Right kidney (tissue), 9 donors: ENCODE measurements around the gene UQCC2.

ENCODE experiments used
- DNase-seq: peaks from one replicate; pipeline ENCODE4 v3.0.0-alpha.2; 2016
- long read RNA-seq, 8 donors: transcript quantifications; one replicate each; lab custom pipeline, GENCODE V29; 2026

The UQCC2 gene
- long read RNA-seq, donor 1, full-length matches to known transcripts = 131 of 136 reads
- long read RNA-seq, donor 1, partial matches to known transcripts = 5 of 136 reads
- long read RNA-seq, donor 1, other reads (novel, unspliced or antisense) = 0 of 136 reads
- long read RNA-seq, donor 2, full-length matches to known transcripts = 62 of 62 reads
- long read RNA-seq, donor 2, partial matches to known transcripts = 0 of 62 reads
- long read RNA-seq, donor 2, other reads (novel, unspliced or antisense) = 0 of 62 reads
- long read RNA-seq, donor 3, full-length matches to known transcripts = 41 of 41 reads
- long read RNA-seq, donor 3, partial matches to known transcripts = 0 of 41 reads
- long read RNA-seq, donor 3, other reads (novel, unspliced or antisense) = 0 of 41 reads
- long read RNA-seq, donor 4, full-length matches to known transcripts = 77 of 77 reads
- long read RNA-seq, donor 4, partial matches to known transcripts = 0 of 77 reads
- long read RNA-seq, donor 4, other reads (novel, unspliced or antisense) = 0 of 77 reads
- long read RNA-seq, donor 5, full-length matches to known transcripts = 88 of 88 reads
- long read RNA-seq, donor 5, partial matches to known transcripts = 0 of 88 reads
- long read RNA-seq, donor 5, other reads (novel, unspliced or antisense) = 0 of 88 reads
- long read RNA-seq, donor 6, full-length matches to known transcripts = 86 of 86 reads
- long read RNA-seq, donor 6, partial matches to known transcripts = 0 of 86 reads
- long read RNA-seq, donor 6, other reads (novel, unspliced or antisense) = 0 of 86 reads
- long read RNA-seq, donor 7, full-length matches to known transcripts = 117 of 117 reads
- long read RNA-seq, donor 7, partial matches to known transcripts = 0 of 117 reads
- long read RNA-seq, donor 7, other reads (novel, unspliced or antisense) = 0 of 117 reads
- long read RNA-seq, donor 8, full-length matches to known transcripts = 65 of 65 reads
- long read RNA-seq, donor 8, partial matches to known transcripts = 0 of 65 reads
- long read RNA-seq, donor 8, other reads (novel, unspliced or antisense) = 0 of 65 reads

- peak; percentile 97 for DNase-seq
Observed at GRCh38 chr6:33711140-33712129, at the start of gene UQCC2. Gene UQCC2, minus strand, starts transcription at chr6:33711700. Its CDS starts 14 bp downstream, at chr6:33711686.

DNA sequence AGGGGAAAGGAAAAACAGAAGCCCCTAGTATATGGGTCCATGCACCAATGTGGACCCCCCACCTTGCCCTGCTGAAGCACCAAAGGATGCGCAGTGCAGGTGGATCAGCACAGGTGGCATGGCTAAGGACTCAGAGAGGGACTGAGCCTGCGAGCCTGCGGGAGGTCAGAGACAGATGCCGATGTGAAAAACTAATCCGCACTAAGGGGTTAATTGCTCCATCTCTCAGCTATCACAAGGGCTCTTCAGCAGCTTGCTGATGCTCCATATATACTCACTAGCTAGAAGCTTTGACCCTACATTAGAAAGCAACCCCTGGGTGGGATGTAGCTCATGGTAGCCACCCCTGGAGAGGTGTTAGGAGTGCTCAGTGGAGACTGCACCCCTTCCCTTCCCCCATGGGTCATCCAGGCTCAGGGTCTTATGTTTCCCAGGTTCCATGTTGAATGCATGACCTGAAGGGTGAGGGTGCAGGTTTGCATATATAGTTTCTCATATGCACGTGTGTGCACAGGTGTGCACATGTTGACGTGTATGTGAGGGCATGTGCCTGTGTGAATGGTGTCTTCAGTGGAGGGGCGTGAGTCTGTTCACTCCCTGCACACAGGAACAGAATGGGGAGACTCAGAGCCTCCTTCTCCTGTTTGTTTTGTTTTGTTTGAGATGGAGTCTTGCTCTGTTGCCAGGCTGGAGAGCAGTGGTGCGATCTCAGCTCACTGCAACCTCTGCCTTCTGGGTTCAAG is 48.6 kb upstream of the UQCC2 start:
- no peak for DNase-seq

GRCh38 chr6:33758815-33759216 is 47.3 kb upstream of the UQCC2 start:
- DNase-seq = no peak

- DNase-seq = no peak
Observed at GRCh38 chr6:33757906-33758305, 46.4 kb upstream of the UQCC2 start.

DNA sequence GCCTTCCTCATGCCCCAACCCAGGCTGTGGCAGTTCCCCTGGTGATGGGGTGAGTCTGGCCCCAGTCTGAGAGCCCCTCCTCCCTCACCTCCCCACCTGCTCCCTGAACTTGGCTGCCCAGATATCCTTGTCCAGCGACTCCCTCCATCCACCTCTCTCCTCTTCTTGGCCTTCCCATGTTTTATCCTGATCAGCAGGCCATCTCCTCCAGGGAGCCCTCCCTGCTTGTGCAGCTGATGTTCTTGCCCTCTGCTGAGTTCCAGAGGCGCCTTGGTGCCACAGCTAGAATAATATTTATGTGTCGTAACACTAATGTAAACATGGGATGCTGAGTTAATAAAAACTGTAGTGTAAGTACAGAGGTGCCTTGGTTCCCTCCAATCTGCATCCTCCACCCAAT is 45.6 kb upstream of the UQCC2 start:
- DNase-seq = no peak

DNA sequence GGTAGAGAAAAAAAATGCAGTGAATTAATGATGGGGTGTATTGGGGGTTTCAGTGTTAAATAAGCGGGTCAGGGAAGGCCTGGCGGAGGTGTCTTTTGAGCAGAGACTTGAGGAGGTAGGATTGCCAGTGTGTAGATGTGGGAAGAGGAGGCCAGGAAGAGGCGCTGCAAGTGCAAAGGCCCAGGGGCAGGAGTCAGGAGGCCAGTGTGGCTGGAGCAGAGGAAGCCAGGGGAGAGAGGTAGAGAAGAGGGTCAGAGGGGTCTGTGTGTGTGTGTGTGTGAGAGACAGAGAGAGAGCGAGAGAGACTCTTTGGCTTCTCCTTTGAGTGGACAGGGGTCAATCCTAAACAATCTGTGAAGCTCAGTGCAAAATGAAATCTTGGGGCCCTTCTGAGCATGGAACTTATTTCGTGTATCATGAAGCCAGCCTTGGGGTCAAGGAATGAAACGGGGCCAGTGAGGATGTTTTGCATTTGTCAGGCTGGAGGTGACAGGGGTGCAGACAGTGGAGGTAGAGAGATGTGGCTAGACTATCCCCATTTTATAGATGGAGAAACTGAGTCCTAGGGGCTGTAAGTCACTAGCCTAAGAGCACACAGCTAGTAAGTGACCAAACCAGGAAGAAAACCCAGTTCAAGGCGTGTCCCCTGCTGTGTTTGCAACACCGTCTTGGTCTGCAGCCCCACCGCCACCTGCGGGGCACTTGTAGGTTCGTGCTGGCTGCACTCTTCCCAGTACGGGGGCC is 44.9 kb upstream of the UQCC2 start:
- no peak for DNase-seq

DNA sequence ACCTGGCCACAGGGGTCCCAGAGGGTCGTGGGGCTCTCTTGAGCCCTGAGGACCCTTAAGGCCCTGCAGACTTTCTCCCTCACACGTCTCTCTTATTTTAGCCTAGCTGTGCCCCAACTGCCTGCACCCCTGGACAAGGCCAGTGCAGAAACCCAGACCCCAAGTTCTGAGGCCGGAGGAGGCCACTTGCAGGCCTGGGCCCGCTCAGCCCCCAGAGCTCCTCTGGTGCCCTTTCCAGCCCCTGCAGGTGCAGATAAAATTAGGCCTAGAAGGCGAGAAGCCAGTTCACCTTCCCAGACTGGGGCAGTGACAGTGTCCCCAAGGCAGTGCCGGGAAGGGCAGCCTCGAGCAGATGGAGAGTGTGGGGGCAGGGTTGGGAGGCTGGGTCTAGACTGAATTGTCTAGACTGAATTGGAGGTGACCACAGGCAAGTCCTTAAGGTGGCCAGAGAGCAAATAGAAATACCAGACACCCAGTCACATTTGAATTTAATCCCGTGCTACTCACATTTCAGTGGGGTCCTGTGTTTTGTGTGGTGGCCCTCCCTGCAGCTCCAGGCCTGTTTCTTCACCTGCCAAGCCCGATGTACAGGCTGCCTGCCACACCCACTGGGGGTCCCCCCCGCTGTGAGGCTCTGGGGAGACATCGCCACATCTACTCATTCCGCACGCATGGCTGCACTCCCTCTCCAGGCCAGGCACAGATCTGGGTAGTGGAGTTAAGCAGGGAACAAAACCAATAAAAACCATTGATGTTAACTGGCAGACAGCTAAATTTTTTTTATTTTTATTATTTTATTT is 43.8 kb upstream of the UQCC2 start:
- DNase-seq = no peak

DNA sequence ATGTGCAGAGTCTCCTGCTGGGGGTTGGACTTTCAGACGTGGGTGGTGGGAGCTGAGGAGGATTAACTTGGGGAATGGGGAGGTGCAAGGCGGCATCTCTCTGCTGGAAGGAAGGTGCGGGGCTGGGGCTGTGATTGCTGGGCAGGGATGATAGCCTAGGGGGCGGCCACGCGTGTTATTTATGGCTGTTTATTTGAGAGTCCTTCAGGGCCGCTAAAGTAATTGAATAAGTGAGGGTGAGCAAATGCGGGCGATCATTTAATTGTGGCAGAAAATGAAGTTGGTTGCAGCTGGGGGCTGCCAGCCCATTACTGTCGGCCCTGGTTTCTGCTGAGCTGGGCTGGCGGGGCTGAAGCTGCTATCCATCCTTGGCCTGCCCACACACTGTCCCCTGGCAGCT is 42.7 kb upstream of the UQCC2 start:
- DNase-seq = no peak

- DNase-seq = no peak
Observed at GRCh38 chr6:33752646-33753015, 41.1 kb upstream of the UQCC2 start.

- no peak for DNase-seq
Observed at GRCh38 chr6:33751771-33752645, 40.5 kb upstream of the UQCC2 start.

DNA sequence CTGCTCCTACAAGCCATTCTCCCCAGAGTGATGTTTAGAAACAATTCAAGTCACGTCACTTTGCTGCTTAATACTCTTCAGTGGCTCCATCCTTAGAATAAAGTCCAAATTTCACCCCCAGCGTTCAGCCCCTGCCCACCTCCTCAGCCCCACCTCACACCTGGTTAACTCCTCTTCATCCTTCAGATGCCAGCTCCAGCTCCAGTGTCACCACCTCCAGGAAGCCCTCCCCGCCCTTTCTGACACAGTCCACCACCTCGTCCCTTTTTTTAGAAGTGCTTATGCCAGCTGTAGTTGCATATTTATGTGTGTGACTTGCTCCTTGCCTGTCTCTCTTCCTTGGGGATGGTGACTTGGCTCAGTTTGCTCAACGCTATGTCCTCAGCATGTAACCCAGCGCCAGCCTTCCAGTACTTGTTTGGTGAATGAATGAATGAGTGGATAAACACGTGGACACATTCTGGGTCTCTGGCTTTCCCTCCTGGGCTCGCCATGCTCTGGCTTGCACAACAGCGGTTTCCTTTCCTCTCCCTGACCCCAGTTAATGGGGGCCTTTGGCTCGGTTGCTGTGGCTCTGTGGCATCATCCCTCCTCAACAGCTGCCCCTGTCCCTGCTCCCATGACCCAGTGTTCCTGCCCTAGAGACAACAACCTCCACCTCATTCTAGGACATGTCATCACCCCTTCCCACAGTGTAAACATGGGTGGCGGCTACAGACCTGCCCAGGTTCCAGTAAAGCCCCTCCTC is 38.9 kb upstream of the UQCC2 start:
- DNase-seq = no peak

DNA sequence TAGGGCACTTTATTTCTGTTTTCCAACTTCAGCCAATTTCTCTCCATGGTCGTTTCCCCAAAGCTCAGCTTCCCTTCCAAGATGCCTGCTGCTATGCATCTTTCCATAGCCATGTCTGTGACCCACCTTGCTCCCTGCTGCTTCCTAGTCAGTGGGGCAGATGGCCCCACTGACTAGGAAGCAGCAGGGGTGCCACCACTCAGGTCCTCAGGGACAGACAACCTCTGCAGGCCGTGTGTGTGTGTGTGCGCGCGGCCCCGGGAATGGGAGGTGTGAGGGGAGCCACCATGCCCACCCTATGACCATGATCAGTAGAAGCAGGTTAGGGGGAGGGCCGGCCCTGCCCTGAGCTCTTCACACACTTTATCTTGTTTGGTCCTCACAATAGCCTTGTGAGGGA is 37.9 kb upstream of the UQCC2 start:
- no peak for DNase-seq

DNA sequence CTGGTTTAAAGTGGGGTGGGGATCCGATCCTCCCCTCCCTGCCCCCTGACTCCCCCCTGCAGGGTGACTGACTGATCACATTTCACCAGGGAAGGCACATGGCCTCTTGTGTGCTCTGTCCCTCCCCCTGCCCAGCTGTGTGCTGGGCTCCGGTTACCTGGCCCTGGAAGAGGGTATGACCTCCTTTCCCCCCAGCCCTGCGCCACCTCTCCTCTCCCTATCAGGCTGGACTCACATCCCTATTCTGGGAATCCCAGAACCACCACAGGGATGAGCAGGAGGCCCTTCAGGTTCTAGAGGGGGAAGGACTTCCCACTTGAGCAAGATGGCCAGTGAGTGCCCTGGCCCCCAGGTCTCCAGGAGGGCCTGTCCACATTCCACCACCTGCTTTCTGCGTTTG is 37.3 kb upstream of the UQCC2 start:
- no peak for DNase-seq

DNA sequence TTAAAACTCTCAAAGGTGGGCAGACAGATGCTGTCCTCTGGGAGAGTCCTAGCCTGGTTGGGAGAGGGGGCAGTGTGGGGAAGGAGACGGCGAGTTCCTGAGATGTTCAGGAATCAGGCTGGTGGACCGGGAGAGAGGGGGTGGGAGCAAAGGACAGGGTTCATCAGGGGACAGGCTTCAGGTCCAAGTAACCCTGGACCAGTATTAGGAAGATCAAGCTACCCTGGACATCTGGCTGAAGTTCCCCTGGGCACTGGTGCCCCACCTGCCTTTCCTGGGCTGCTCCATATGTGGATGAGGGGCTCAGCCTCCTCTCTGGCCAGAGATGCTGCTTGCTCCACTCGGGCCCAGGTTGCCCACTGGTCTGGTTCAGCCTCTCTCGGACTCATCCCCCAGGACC is 36.3 kb upstream of the UQCC2 start:
- DNase-seq = no peak

DNA sequence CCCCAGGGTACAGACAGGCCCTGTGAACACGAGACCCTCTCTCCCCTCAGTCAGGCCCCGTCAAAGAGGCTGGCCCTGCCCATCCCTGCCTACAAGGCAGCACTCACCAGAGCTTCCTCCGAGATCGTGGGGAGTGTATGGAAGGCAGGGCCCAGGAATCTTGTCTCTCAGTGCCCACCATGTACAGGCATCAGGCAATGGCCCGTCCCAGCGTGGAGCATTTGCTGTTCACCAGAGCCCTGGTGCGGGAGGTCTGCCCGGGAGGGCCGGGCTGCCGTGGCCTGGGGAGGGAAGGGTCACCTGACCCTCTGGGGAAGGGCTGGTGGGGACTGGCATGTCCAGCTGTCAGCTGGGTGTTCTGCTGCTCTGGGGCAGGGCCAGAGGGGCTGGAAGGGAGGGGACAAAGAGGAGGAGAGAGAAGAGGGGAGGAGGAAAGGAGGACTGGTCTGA is 35.2 kb upstream of the UQCC2 start, which contains the start of gene IP6K3:
IP6K3 (minus strand) TSS at position 255 of the 450 bp plus-strand sequence. CDS start 11,429 bp downstream, outside the sequence.
- no peak for DNase-seq

DNA sequence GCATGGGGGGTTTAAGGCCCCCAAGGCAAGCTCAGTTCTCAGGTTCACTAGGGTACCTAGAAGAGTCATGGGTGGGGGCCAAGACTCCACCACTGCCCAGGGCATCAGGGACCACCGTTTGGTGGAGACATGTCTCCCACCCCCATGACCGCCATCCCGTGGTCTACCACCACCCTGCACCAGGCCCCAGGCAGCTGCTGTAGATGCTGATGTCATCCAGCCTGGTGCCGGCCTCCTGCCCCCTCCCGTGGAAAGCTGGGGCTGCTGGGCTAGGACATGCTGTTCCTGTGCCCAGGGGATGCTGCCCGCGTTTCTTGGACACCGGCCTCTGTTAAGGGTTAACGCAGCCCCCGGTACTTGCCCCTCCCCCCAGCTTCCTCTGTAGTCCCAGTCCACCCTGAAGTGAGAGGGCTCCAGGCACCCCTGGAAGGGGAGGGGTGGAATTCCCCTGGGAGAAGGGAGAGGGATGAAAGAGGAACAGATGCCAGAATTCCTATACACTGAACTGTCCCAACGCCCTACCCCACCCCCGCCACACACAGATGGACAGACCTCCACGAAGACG is 34.6 kb upstream of the UQCC2 start:
- no peak for DNase-seq

DNA sequence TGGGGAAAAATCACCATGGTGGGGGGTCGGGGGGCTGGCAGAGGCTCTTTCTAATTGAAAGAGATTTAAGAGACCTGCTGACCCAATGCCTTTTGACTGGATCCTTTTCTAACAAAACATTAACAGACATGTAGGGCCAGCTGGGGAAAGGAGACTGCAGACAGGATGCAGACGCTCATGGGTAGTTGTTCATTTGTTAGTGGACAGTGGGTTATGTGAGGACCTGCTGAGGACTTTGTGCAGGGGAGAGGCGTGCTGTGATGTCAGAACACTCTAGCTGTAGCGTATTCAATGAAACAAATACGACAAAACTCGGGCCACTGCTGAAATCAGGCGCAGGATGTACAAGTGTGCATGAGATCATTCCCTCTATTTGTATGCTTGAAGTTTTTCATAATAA is 34.0 kb upstream of the UQCC2 start:
- no peak for DNase-seq
